HG02938 (cell line): ENCODE measurements around the gene SYT10.
"Not testable (repeated sequence)": the region's sequence is repeated elsewhere in the genome, so short reads cannot be mapped to it uniquely, and the experiment has no call there.

Experiments used
- ATAC-seq: cut with Tn5 transposase; IDR thresholded peaks from one replicate; pipeline ENCODE4 v1.9.1; 2021; ENCODE audit warnings: mild to moderate bottlenecking, moderate library complexity; ENCODE audit not compliant: unreplicated experiment

Gene SYT10

DNA sequence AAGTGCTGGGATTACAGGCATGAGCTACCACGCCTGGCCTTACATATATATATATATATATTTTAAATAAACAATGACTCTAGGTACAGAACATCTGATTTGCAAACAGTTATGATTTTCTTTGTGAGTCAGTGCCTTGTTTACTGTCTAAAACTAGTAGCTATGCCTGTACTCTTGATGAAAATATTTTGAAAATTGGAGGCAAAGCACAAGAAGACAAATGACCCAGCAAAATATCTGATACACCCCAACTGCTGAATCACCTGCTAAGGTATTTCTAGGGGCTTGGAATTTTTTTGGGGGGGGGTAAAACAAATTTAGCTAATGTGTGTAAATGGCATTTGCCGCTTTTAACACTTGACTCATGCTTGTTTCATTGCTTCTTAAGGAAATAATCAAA, 69.3 kb downstream of the SYT10 start:
- no peak for ATAC-seq

- no peak for ATAC-seq
Measured at GRCh38 chr12:33357181-33357580, 82.4 kb downstream of the SYT10 start.

DNA sequence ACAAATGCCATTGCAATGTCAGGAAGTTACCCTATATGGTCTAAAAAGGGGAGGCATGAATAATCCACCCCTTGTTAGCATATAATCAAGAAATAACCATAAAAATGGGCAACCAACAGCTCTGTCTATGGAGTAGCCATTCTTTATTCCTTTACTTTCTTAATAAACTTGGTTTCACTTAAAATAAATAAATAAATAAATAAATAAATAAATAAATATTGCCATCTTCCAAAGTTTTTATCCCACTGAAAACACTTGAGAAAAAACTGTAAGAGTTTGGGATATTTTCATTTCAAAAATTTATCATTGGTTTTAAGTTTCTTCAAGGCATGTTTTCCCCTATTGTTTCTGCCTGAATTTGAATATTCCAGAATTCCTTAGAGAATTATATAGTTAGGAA, 89.8 kb downstream of the SYT10 start:
- ATAC-seq, result no peak

DNA sequence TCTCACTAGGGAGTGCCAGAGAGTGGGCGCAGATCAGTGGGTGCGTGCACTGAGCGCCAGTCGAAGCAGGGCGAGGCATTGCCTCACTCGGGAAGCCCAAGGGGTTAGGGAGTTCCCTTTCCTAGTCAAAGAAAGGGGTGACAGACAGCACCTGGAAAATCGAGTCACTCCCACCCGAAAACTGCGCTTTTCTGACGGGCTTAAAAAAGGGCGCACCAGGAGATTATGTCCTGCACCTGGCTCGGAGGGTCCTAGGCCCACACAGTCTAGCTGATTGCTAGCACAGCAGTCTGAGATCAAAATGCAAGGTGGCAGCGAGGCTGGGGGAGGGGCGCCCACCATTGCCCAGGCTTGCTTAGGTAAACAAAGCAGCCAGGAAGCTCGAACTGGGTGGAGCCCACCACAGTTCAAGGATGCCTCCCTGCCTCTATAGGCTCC, 107.6 kb downstream of the SYT10 start:
- ATAC-seq, result not testable (repeated sequence)

- no peak for ATAC-seq
Measured at GRCh38 chr12:33330940-33331339, 108.7 kb downstream of the SYT10 start.
